ENCODE measurements around the gene TEX53.

The TEX53 gene

GRCh38 chr9:114629563-114630090, 28.0 kb downstream of the TEX53 start:
- H3K27ac ChIP-seq = no peak overlapping the region
- no peak for TF ChIP-seq CTCF (IDR thresholded peaks at IDR 0.05)
- no peak overlapping the region for H3K4me3 ChIP-seq (ENCODE audit: low read depth, low read length)
- H3K9ac ChIP-seq = no peak overlapping the region
- no peaks in the 10 kb centered on the region for H3K4me1 ChIP-seq
- H3K27me3 ChIP-seq (ENCODE audit: control insufficient read depth, insufficient read depth, low read length) = no peaks in the 10 kb centered on the region
- H3K9me3 ChIP-seq (ENCODE audit: control insufficient read depth, low read length) = no peaks in the 10 kb centered on the region
- H3K79me2 ChIP-seq = no peaks in the 10 kb centered on the region
- H3K4me2 ChIP-seq (ENCODE audit: low read length) = no peak overlapping the region
- no peak overlapping the region for H2AFZ ChIP-seq
- no peaks in the 10 kb centered on the region for H3K36me3 ChIP-seq (ENCODE audit: control insufficient read depth, insufficient read depth, low read length)

- H3K9ac ChIP-seq = no peak overlapping the region
- no peaks in the 10 kb centered on the region for H3K79me2 ChIP-seq
- no peak overlapping the region for H3K4me3 ChIP-seq (ENCODE audit: low read depth, low read length)
- no peak for TF ChIP-seq CTCF (IDR thresholded peaks at IDR 0.05)
- no peak overlapping the region for H2AFZ ChIP-seq
- H3K9me3 ChIP-seq (ENCODE audit: control insufficient read depth, low read length) = no peaks in the 10 kb centered on the region
- H3K4me1 ChIP-seq = no peaks in the 10 kb centered on the region
- no peaks in the 10 kb centered on the region for H3K27me3 ChIP-seq (ENCODE audit: control insufficient read depth, insufficient read depth, low read length)
- no peak overlapping the region for H3K27ac ChIP-seq
- no peaks in the 10 kb centered on the region for H3K36me3 ChIP-seq (ENCODE audit: control insufficient read depth, insufficient read depth, low read length)
- H3K4me2 ChIP-seq (ENCODE audit: low read length) = no peak overlapping the region
Measured at GRCh38 chr9:114627553-114627952, 30.1 kb downstream of the TEX53 start.

- Histone ChIP-seq H3K4me3 (ENCODE audit: low read depth, low read length) (no peak overlapping the region), H3K4me1 (no peaks in the 10 kb centered on the region), H3K27me3 (ENCODE audit: control insufficient read depth, insufficient read depth, low read length) (no peaks in the 10 kb centered on the region), H3K36me3 (ENCODE audit: control insufficient read depth, insufficient read depth, low read length) (no peaks in the 10 kb centered on the region), H2AFZ (no peak overlapping the region), H3K9me3 (ENCODE audit: control insufficient read depth, low read length) (no peaks in the 10 kb centered on the region), H3K4me2 (ENCODE audit: low read length) (no peak overlapping the region), H3K27ac (no peak overlapping the region), H3K79me2 (no peaks in the 10 kb centered on the region), H3K9ac (no peak overlapping the region)
- TF ChIP-seq CTCF (IDR thresholded peaks at IDR 0.05) = no peak
Measured at GRCh38 chr9:114626415-114627020, 31.1 kb downstream of the TEX53 start.

- Histone ChIP-seq H3K9me3 (ENCODE audit: control insufficient read depth, low read length) (no peaks in the 10 kb centered on the region), H2AFZ (no peak overlapping the region), H3K36me3 (ENCODE audit: control insufficient read depth, insufficient read depth, low read length) (no peaks in the 10 kb centered on the region), H3K4me3 (ENCODE audit: low read depth, low read length) (no peak overlapping the region), H3K27ac (no peak overlapping the region), H3K4me1 (no peaks in the 10 kb centered on the region), H3K79me2 (no peaks in the 10 kb centered on the region), H3K27me3 (ENCODE audit: control insufficient read depth, insufficient read depth, low read length) (no peaks in the 10 kb centered on the region), H3K9ac (no peak overlapping the region), H3K4me2 (ENCODE audit: low read length) (no peak overlapping the region)
- TF ChIP-seq CTCF (IDR thresholded peaks at IDR 0.05) = no peak
Measured at GRCh38 chr9:114624677-114625076, 32.9 kb downstream of the TEX53 start.

GRCh38 chr9:114621975-114622609, 35.5 kb downstream of the TEX53 start:
- H3K4me3 ChIP-seq (ENCODE audit: low read depth, low read length) = no peak overlapping the region
- H3K9me3 ChIP-seq (ENCODE audit: control insufficient read depth, low read length) = no peaks in the 10 kb centered on the region
- no peak overlapping the region for H3K4me2 ChIP-seq (ENCODE audit: low read length)
- H3K9ac ChIP-seq = no peak overlapping the region
- no peaks in the 10 kb centered on the region for H3K79me2 ChIP-seq
- H3K27ac ChIP-seq = no peak overlapping the region
- no peaks in the 10 kb centered on the region for H3K4me1 ChIP-seq
- no peaks in the 10 kb centered on the region for H3K36me3 ChIP-seq (ENCODE audit: control insufficient read depth, insufficient read depth, low read length)
- H2AFZ ChIP-seq = no peak overlapping the region
- TF ChIP-seq CTCF (IDR thresholded peaks at IDR 0.05) = no peak
- H3K27me3 ChIP-seq (ENCODE audit: control insufficient read depth, insufficient read depth, low read length) = no peaks in the 10 kb centered on the region
